Gastrocnemius medialis (tissue), 4 donors: ENCODE measurements around the gene MYO1D. TPM values are rescaled to one million over a fixed set of nuclear protein-coding genes. Genes with fewer than 3 reads are reported as not detected.

Experiments
- ATAC-seq, 2 donors: fragments of 150-250 bp; one replicate each; pipeline ENCODE4 v1.9.1; 2016
- DNase-seq, 2 donors: peaks; one replicate each; pipeline ENCODE4 v3.0.0-alpha.2; 2019
- H3K27ac ChIP-seq, 4 donors: fragments of 200-600 bp; sonication (generic); 1 replicate in 1 of 4; 2 replicates in 3 of 4; pipeline ENCODE4 v1.5.1; 2016 to 2018; ENCODE audit warnings: mild to moderate bottlenecking in 2 of 4, moderate library complexity in 1 of 4
- H3K27me3 ChIP-seq, 3 donors: fragments of 200-600 bp; sonication (generic) in 2 of 3; 1 replicate in 1 of 3; 2 replicates in 2 of 3; pipeline versions ENCODE4 v1.5.1 to v1.6.0; 2016 to 2019; ENCODE audit warnings: mild to moderate bottlenecking in 1 of 3, moderate library complexity in 1 of 3
- H3K36me3 ChIP-seq, 2 donors: fragments of 200-600 bp; sonication (generic) in 1 of 2; one replicate each; pipeline ENCODE4 v1.5.1; 2017 to 2018
- H3K4me1 ChIP-seq, 2 donors: fragments of 200-600 bp; sonication (generic) in 1 of 2; one replicate each; pipeline ENCODE4 v1.5.1; 2016 to 2017; ENCODE audit warnings: mild to moderate bottlenecking in 2 of 2
- H3K4me3 ChIP-seq, 4 donors: fragments of 200-600 bp; sonication (generic) in 3 of 4; 1 replicate in 1 of 4; 2 replicates in 3 of 4; pipeline ENCODE4 v1.5.1; 2016 to 2019; ENCODE audit warnings: mild to moderate bottlenecking in 2 of 4
- H3K9me3 ChIP-seq, 3 donors: fragments of 200-600 bp; sonication (generic) in 2 of 3; 1 replicate in 1 of 3; 2 replicates in 2 of 3; pipeline ENCODE4 v1.5.1; 2016 to 2019
- POLR2A ChIP-seq, 2 donors: fragments of 450-650 bp; IDR thresholded peaks; one replicate each; pipeline ENCODE4 v1.6.1; 2017; ENCODE audit warnings: antibody characterized with exemption in 2 of 2, mild to moderate bottlenecking in 2 of 2, moderate library complexity in 2 of 2
- in situ Hi-C, 4 donors: fragments of 200-750 bp; cut with MboI; loops; one replicate each; pipeline versions ENCODE4 v1.15.0 to v1.8.0; 2017; ENCODE audit warnings: low sequenced_read_pairs in 4 of 4
- intact Hi-C: fragments of 100-400 bp; cut with DNase I; formaldehyde crosslinking; loops from one replicate; pipeline ENCODE4 v1.15.1; 2023; ENCODE audit warnings: low total_unique reads
- total RNA-seq, 4 donors: library from RNA; depleted of rRNA; stranded (reverse); fragments of >200 nt; gene quantifications; one replicate each; pipeline versions ENCODE4 v1.1.0 to v1.2.3, GENCODE V29; 2016
- TF ChIP-seq, protein P1 (sequence below), 5 experiments: fragments of 450-650 bp in 3 of 5; fragments of 200-600 bp in 2 of 5; sonication (generic) in 2 of 5; IDR thresholded peaks in 4 of 5; conservative IDR thresholded peaks in 1 of 5; 1 replicate in 4 of 5; 2 replicates in 1 of 5; pipeline ENCODE4 v1.5.1; 2016 to 2019; ENCODE audit warnings: antibody characterized with exemption in 5 of 5, mild to moderate bottlenecking in 3 of 5, moderate library complexity in 3 of 5

The MYO1D gene
- total RNA-seq, 4 donors from 2014 or later, result 5.8 to 20.1 (median 7.8) TPM

DNA sequence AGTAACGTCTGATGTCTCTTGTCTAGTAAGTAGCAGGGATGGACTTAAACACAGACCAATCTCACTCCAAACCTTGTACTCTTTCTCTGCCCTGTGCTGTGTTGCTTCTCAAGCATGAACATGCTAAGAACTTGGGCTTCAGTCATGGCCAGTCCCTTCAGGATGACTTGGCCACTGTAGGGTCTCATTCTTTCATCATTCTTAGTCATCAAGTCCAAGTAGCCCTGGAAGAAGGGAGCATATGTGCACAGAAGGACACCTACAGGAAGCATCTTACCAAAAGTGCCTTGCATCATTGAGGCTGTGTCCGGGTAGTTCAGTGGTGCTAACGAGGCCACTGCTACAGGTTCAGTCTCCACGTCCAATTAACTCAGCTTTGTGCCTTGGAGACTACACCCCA is 309.4 kb downstream of the MYO1D start:
- TF ChIP-seq, protein P1, sequence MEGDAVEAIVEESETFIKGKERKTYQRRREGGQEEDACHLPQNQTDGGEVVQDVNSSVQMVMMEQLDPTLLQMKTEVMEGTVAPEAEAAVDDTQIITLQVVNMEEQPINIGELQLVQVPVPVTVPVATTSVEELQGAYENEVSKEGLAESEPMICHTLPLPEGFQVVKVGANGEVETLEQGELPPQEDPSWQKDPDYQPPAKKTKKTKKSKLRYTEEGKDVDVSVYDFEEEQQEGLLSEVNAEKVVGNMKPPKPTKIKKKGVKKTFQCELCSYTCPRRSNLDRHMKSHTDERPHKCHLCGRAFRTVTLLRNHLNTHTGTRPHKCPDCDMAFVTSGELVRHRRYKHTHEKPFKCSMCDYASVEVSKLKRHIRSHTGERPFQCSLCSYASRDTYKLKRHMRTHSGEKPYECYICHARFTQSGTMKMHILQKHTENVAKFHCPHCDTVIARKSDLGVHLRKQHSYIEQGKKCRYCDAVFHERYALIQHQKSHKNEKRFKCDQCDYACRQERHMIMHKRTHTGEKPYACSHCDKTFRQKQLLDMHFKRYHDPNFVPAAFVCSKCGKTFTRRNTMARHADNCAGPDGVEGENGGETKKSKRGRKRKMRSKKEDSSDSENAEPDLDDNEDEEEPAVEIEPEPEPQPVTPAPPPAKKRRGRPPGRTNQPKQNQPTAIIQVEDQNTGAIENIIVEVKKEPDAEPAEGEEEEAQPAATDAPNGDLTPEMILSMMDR (IDR thresholded peaks at IDR 0.05 in 4 of 5, conservative IDR thresholded peaks at IDR 0.05 in 1 of 5), result no peak
- no peak for TF ChIP-seq POLR2A (IDR thresholded peaks at IDR 0.05)
- in situ Hi-C loops, result no loop called here
- H3K36me3 ChIP-seq, result no peaks in the 10 kb centered on the region

DNA sequence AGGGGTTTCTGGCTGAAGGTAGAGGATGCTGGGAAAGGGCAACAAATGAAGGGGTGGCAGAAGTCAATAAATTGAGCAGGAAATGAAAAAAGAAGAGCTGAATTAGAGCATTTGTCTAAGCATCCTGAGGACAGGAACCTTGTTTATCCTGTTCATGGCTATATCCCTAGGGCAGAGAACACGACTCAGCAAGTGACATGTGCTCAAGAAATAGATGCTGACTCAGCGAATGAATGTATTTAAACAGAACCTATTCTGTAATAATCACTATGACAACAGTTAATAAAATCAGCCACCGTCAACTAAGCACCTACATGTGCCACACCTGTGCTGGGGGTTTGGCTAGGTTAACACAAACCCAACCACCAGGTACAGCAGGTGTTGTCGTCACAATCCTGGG is 309.8 kb downstream of the MYO1D start:
- Histone ChIP-seq H3K36me3 (no peaks in the 10 kb centered on the region), H3K4me1 (no peaks in the 10 kb centered on the region), H3K27ac (no peak overlapping the region), H3K27me3 (no peaks in the 10 kb centered on the region), H3K9me3 (no peaks in the 10 kb centered on the region), H3K4me3 (no peak overlapping the region)
- TF ChIP-seq, protein P1 (IDR thresholded peaks at IDR 0.05 in 4 of 5, conservative IDR thresholded peaks at IDR 0.05 in 1 of 5), result no peak
- no peak for TF ChIP-seq POLR2A (IDR thresholded peaks at IDR 0.05)
- no peak for ATAC-seq
- no peak for DNase-seq
- intact Hi-C loops (no loop called here), in situ Hi-C loops (no loop called here)

More for the DNA sequence above, 309.4 kb downstream of the MYO1D start:
- Histone ChIP-seq H3K4me3 (no peak overlapping the region), H3K9me3 (no peaks in the 10 kb centered on the region), H3K27ac (no peak overlapping the region), H3K27me3 (no peaks in the 10 kb centered on the region), H3K4me1 (no peaks in the 10 kb centered on the region)
- intact Hi-C loops, result no loop called here
- ATAC-seq (no peak), DNase-seq (no peak)

DNA sequence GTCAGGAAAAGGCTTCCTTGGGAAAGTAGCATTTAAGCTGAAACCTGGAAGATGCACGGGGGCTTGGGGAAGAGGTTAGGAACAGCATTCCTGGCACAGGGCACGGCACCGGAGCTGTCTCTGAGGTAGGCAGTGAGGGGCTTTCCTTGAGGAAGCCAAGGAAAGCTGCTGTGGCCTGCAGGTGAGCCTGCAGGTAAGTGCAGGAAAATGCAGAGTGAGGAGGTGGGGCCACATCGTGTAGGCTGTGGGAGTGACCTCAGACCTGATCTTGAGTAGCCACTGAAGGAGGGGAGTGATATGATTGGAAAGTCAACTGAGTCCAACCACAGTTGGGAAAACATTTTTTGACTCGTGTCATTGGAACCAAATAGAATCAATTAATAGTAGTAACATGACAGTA is 310.6 kb downstream of the MYO1D start:
- intact Hi-C loops, result no loop called here
- Histone ChIP-seq H3K27me3 (no peaks in the 10 kb centered on the region), H3K36me3 (no peaks in the 10 kb centered on the region), H3K4me3 (no peak overlapping the region), H3K27ac (no peak overlapping the region), H3K9me3 (no peaks in the 10 kb centered on the region), H3K4me1 (no peaks in the 10 kb centered on the region)
- ATAC-seq (no peak), DNase-seq (no peak)
- in situ Hi-C loops, result no loop called here
- no peak for TF ChIP-seq POLR2A (IDR thresholded peaks at IDR 0.05)
- TF ChIP-seq, protein P1 (IDR thresholded peaks at IDR 0.05 in 4 of 5, conservative IDR thresholded peaks at IDR 0.05 in 1 of 5), result no peak

DNA sequence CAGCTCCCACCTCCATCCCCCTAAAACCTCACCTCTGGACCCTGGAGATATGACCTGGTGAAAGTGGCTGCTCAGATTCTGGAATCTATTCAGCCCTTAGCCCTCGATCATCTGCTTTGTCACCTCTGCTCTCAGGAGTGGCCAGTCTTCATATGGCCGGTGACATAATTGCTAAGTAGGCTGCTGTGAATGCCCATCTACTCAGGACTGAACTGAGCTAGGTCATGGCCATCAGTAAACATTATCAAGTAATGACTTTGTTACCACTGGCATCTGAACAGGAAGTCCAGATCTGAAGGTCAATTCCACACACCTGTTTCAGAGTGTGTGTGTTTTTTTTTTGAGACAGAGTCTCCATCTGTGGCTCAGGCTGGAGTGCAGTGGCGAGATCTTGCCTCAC is 311.5 kb downstream of the MYO1D start:
- in situ Hi-C loops (no loop called here), intact Hi-C loops (no loop called here)
- ATAC-seq (no peak), DNase-seq (no peak)
- Histone ChIP-seq H3K27ac (no peak overlapping the region), H3K4me3 (no peak overlapping the region), H3K4me1 (no peaks in the 10 kb centered on the region), H3K9me3 (no peaks in the 10 kb centered on the region), H3K27me3 (no peaks in the 10 kb centered on the region), H3K36me3 (no peaks in the 10 kb centered on the region)
- TF ChIP-seq, protein P1 (IDR thresholded peaks at IDR 0.05 in 4 of 5, conservative IDR thresholded peaks at IDR 0.05 in 1 of 5), result no peak
- TF ChIP-seq POLR2A (IDR thresholded peaks at IDR 0.05), result no peak

DNA sequence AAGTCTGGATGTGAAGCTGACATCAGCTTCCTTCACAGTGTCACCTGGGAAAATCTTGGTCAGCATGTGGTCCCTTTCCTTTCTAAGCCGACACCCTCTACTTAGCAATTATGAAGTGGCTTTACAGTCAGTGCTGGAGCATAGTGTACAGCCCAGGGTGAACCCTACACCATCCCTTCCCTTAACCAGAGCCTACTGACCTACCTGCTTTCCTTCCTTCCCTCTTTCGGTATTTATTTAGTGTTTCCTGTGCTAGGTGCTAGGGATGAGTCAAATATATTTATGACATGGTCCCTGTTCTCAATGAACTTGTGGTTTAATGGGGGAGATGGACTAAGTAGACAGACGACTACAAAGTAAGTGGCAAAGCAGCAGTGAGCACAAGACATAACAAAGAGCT is 312.6 kb downstream of the MYO1D start:
- intact Hi-C loops, result no loop called here
- ATAC-seq (no peak), DNase-seq (no peak)
- Histone ChIP-seq H3K27ac (no peak overlapping the region), H3K4me1 (no peaks in the 10 kb centered on the region), H3K36me3 (no peaks in the 10 kb centered on the region), H3K9me3 (no peaks in the 10 kb centered on the region), H3K27me3 (no peaks in the 10 kb centered on the region), H3K4me3 (no peak overlapping the region)
- in situ Hi-C loops, result no loop called here
- TF ChIP-seq, protein P1 (IDR thresholded peaks at IDR 0.05 in 4 of 5, conservative IDR thresholded peaks at IDR 0.05 in 1 of 5), result no peak
- no peak for TF ChIP-seq POLR2A (IDR thresholded peaks at IDR 0.05)
